Measurements from ENCODE around the gene MLX. TPM values are rescaled to one million over a fixed set of nuclear protein-coding genes. Genes with fewer than 3 reads are reported as not detected.

Gene MLX
- total RNA-seq, 2 experiments from 2014 or later = 42.7 to 45.9 TPM

GRCh38 chr17:42519546-42520491 is 47.1 kb upstream of the MLX start:
- DNase-seq (no peak), ATAC-seq (no peak)
- ChIA-PET CTCF (interaction anchor here (0.7 to 4.5 kb wide), 28 partner anchors 7 to 494 kb away, joined by 3 to 34 read pairs (median 4); partner anchors contain the start of genes CAVIN1, NAGLU and PSMC3IP), POLR2A (interaction anchor here (1.3 kb wide), 1 partner anchor 207 kb away, joined by 5 read pairs; no protein-coding TSS in a partner anchor)
- H3K36me3 Mint-ChIP-seq (ENCODE audit: low read depth) = no peaks in the 10 kb centered on the region
- TF ChIP-seq CTCF (IDR thresholded peaks at IDR 0.05) = no peak
- H3K27ac Mint-ChIP-seq = no peak overlapping the region
- no peak overlapping the region for H3K4me3 Mint-ChIP-seq
- H3K4me1 Mint-ChIP-seq (ENCODE audit: low read depth) = peaks cover 5% of the 10 kb centered on the region
- no peaks in the 10 kb centered on the region for H3K9me3 Mint-ChIP-seq
- H3K27me3 Mint-ChIP-seq = no peaks in the 10 kb centered on the region
- intact Hi-C loops (cut with micrococcal nuclease) = no loop called here

GRCh38 chr17:42520540-42520951 is 46.4 kb upstream of the MLX start:
- no peak overlapping the region for H3K27ac Mint-ChIP-seq
- ChIA-PET POLR2A (no interaction called here), CTCF (interaction anchor here (0.7 to 4.5 kb wide), 23 partner anchors 9 to 495 kb away, joined by 3 to 34 read pairs (median 4); partner anchors contain the start of genes CAVIN1 and PSMC3IP)
- H3K4me1 Mint-ChIP-seq (ENCODE audit: low read depth) = peaks cover 8% of the 10 kb centered on the region
- ATAC-seq = peak; percentile 55
- peak; percentile 74 for DNase-seq
- no peaks in the 10 kb centered on the region for H3K9me3 Mint-ChIP-seq
- intact Hi-C loops (cut with micrococcal nuclease) = no loop called here
- peak; percentile 60 for TF ChIP-seq CTCF (IDR thresholded peaks at IDR 0.05)
- no peaks in the 10 kb centered on the region for H3K27me3 Mint-ChIP-seq
- H3K4me3 Mint-ChIP-seq = no peak overlapping the region
- no peaks in the 10 kb centered on the region for H3K36me3 Mint-ChIP-seq (ENCODE audit: low read depth)

- ATAC-seq = peak; percentile 38
- no peak overlapping the region for H3K27ac Mint-ChIP-seq
- no peak for DNase-seq
- POLR2A ChIA-PET = no interaction called here
- no peak for TF ChIP-seq CTCF (IDR thresholded peaks at IDR 0.05)
- no peaks in the 10 kb centered on the region for H3K27me3 Mint-ChIP-seq
- H3K4me3 Mint-ChIP-seq = no peak overlapping the region
- intact Hi-C loops (cut with micrococcal nuclease) = no loop called here
- H3K9me3 Mint-ChIP-seq = no peaks in the 10 kb centered on the region
- peaks cover 8% of the 10 kb centered on the region for H3K4me1 Mint-ChIP-seq (ENCODE audit: low read depth)
- no peaks in the 10 kb centered on the region for H3K36me3 Mint-ChIP-seq (ENCODE audit: low read depth)
- CTCF ChIA-PET = interaction anchor here (0.7 to 4.5 kb wide), 17 partner anchors 9 to 496 kb away, joined by 3 to 34 read pairs (median 5); partner anchors contain the start of genes CAVIN1 and PSMC3IP
Observed at GRCh38 chr17:42521036-42521435, 45.9 kb upstream of the MLX start.

GRCh38 chr17:42521666-42522262 is 45.1 kb upstream of the MLX start:
- ATAC-seq (no peak), DNase-seq (no peak)
- Mint-ChIP-seq H3K36me3 (ENCODE audit: low read depth) (no peaks in the 10 kb centered on the region), H3K9me3 (no peaks in the 10 kb centered on the region), H3K4me3 (no peak overlapping the region), H3K4me1 (ENCODE audit: low read depth) (peaks cover 8% of the 10 kb centered on the region), H3K27ac (no peak overlapping the region), H3K27me3 (no peaks in the 10 kb centered on the region)
- ChIA-PET CTCF (interaction anchor here (1.0 to 4.5 kb wide), 7 partner anchors 8 to 209 kb away, joined by 3 to 34 read pairs (median 8); partner anchors contain the start of gene PSMC3IP), POLR2A (no interaction called here)
- no peak for TF ChIP-seq CTCF (IDR thresholded peaks at IDR 0.05)
- intact Hi-C loops (cut with micrococcal nuclease) = no loop called here
